Stimulated activated CD8-positive, alpha-beta memory T cell treated with anti-CD3 and anti-CD28 coated beads, Interleukin-15, amount 100 ng/mL, for 48 hours (primary cell): Measurements from ENCODE around the gene MUC16.

Experiments
- DNase-seq, 2 donors: peaks; one replicate each; pipeline ENCODE4 v3.0.0-alpha.2; 2020; ENCODE audit warnings: low read depth in 2 of 2

MUC16 gene

GRCh38 chr19:9009431-9009830 lies 778 bp downstream of the MUC16 start:
- DNase-seq: no peak

GRCh38 chr19:9008667-9009066 lies 1.5 kb downstream of the MUC16 start:
- no peak for DNase-seq

- DNase-seq: no peak
Observed at GRCh38 chr19:9000933-9001332, 9.3 kb downstream of the MUC16 start.

GRCh38 chr19:8988204-8988603 lies 22.0 kb downstream of the MUC16 start:
- no peak for DNase-seq

- no peak for DNase-seq
Observed at GRCh38 chr19:8986296-8986695, 23.9 kb downstream of the MUC16 start.

- no peak for DNase-seq
Observed at GRCh38 chr19:8973501-8974091, 36.6 kb downstream of the MUC16 start.

- DNase-seq: no peak
Observed at GRCh38 chr19:8965887-8966286, 44.3 kb downstream of the MUC16 start.
